ENCODE results near the gene TRIM28. TPM values are rescaled to one million over a fixed set of nuclear protein-coding genes. Genes with fewer than 3 reads are reported as not detected.
"Not testable (repeated sequence)": the region's sequence is repeated elsewhere in the genome, so short reads cannot be mapped to it uniquely, and the experiment has no call there.

The TRIM28 gene
- total RNA-seq, result 100 to 1,000 TPM; 446 to 497 TPM

- DNase-seq (ENCODE audit: low spot score in 2 of 2) (peak; percentile 100), ATAC-seq (peak; percentile 96 to 97)
- Mint-ChIP-seq H3K9me3 (no peaks in the 10 kb centered on the region), H3K36me3 (peaks cover 31 to 35% of the 10 kb centered on the region in 2 donors), H3K27ac (peak within 1 kb of the TSS; percentile 96 to 98)
Observed at GRCh38 chr19:58543826-58544590, at the start of gene TRIM28. Gene TRIM28, plus strand, starts transcription at chr19:58544064. Its CDS starts 694 bp downstream, at chr19:58544758.

- peaks cover 14% of the 10 kb centered on the region in 2 donors for H3K9me3 Mint-ChIP-seq
- ATAC-seq (no peak), DNase-seq (ENCODE audit: low spot score in 2 of 2) (no peak)
- H3K27ac Mint-ChIP-seq, result no peak overlapping the region
- H3K36me3 Mint-ChIP-seq, result peaks cover 5 to 13% of the 10 kb centered on the region in 2 donors
Observed at GRCh38 chr19:58497634-58498170, 46.2 kb upstream of the TRIM28 start.

- DNase-seq (ENCODE audit: low spot score in 2 of 2) (no peak), ATAC-seq (no peak)
- Mint-ChIP-seq H3K36me3 (peaks cover 5 to 13% of the 10 kb centered on the region in 2 donors), H3K9me3 (peaks cover 14% of the 10 kb centered on the region in 2 donors), H3K27ac (peak overlapping the region; percentile 92)
Observed at GRCh38 chr19:58498316-58499020, 45.4 kb upstream of the TRIM28 start.

GRCh38 chr19:58499021-58499927, 44.6 kb upstream of the TRIM28 start:
- DNase-seq (ENCODE audit: low spot score in 2 of 2), result peak; percentile 97 to 99
- Mint-ChIP-seq H3K36me3 (peaks cover 5 to 13% of the 10 kb centered on the region in 2 donors), H3K27ac (peak overlapping the region; percentile 92), H3K9me3 (peaks cover 14% of the 10 kb centered on the region in 2 donors)
- ATAC-seq, result peak; percentile 99

- no peak for ATAC-seq
- no peak for DNase-seq (ENCODE audit: low spot score in 2 of 2)
- Mint-ChIP-seq H3K9me3 (peaks cover 14% of the 10 kb centered on the region in 2 donors), H3K36me3 (peaks cover 5 to 13% of the 10 kb centered on the region in 2 donors), H3K27ac (peak overlapping the region in 1 of 2 donors; percentile 92)
Observed at GRCh38 chr19:58500242-58500641, 43.6 kb upstream of the TRIM28 start.

GRCh38 chr19:58507602-58508223, 36.2 kb upstream of the TRIM28 start:
- DNase-seq (ENCODE audit: low spot score in 2 of 2); H3K9me3 Mint-ChIP-seq; ATAC-seq: not testable (repeated sequence)
- peak overlapping the region; percentile 30 to 48 for H3K27ac Mint-ChIP-seq
- H3K36me3 Mint-ChIP-seq, result peaks cover 10% of the 10 kb centered on the region in 2 donors

- Mint-ChIP-seq H3K27ac (no peak overlapping the region), H3K36me3 (peaks cover 10% of the 10 kb centered on the region in 2 donors), H3K9me3 (peaks cover 0 to 3% of the 10 kb centered on the region in 2 donors)
- DNase-seq (ENCODE audit: low spot score in 2 of 2) (no peak), ATAC-seq (no peak)
Observed at GRCh38 chr19:58509731-58510083, 34.2 kb upstream of the TRIM28 start.

GRCh38 chr19:58510084-58510862, 33.6 kb upstream of the TRIM28 start:
- Mint-ChIP-seq H3K27ac (peak overlapping the region in 1 of 2 donors; percentile 70), H3K36me3 (peaks cover 11% of the 10 kb centered on the region in 2 donors), H3K9me3 (peaks cover 0 to 3% of the 10 kb centered on the region in 2 donors)
- DNase-seq (ENCODE audit: low spot score in 2 of 2), result no peak
- no peak for ATAC-seq

- DNase-seq (ENCODE audit: low spot score in 2 of 2), result no peak
- Mint-ChIP-seq H3K36me3 (peaks cover 19% of the 10 kb centered on the region in 2 donors), H3K27ac (peak within 1 kb of the TSS; percentile 55 to 89), H3K9me3 (peaks cover 0 to 3% of the 10 kb centered on the region in 2 donors)
- ATAC-seq, result no peak
Observed at GRCh38 chr19:58511353-58512208, 32.3 kb upstream of the TRIM28 start, which contains the start of gene SLC27A5. Gene SLC27A5, minus strand, starts transcription at chr19:58511992. Its CDS starts 37 bp downstream, at chr19:58511955.

GRCh38 chr19:58513213-58513693, 30.6 kb upstream of the TRIM28 start:
- Mint-ChIP-seq H3K27ac (peak overlapping the region; percentile 87 to 89), H3K9me3 (no peaks in the 10 kb centered on the region), H3K36me3 (peaks cover 9 to 10% of the 10 kb centered on the region in 2 donors)
- DNase-seq (ENCODE audit: low spot score in 2 of 2) (no peak), ATAC-seq (peak; percentile 1 to 3)

- peak overlapping the region; percentile 89 to 92 for H3K27ac Mint-ChIP-seq
- peaks cover 12 to 13% of the 10 kb centered on the region in 2 donors for H3K36me3 Mint-ChIP-seq
Observed at GRCh38 chr19:58513694-58514563, 29.9 kb upstream of the TRIM28 start.

GRCh38 chr19:58514564-58515022, 29.3 kb upstream of the TRIM28 start:
- ATAC-seq (no peak), DNase-seq (ENCODE audit: low spot score in 2 of 2) (no peak)
- H3K27ac Mint-ChIP-seq, result peak overlapping the region; percentile 88 to 89
- H3K9me3 Mint-ChIP-seq, result no peaks in the 10 kb centered on the region
- H3K36me3 Mint-ChIP-seq, result peaks cover 16% of the 10 kb centered on the region in 2 donors

More at GRCh38 chr19:58513694-58514563, 29.9 kb upstream of the TRIM28 start:
- DNase-seq (ENCODE audit: low spot score in 2 of 2) (peak; percentile 97 to 100), ATAC-seq (peak; percentile 93)
- no peaks in the 10 kb centered on the region for H3K9me3 Mint-ChIP-seq

- no peak for DNase-seq (ENCODE audit: low spot score in 2 of 2)
- Mint-ChIP-seq H3K36me3 (peaks cover 16% of the 10 kb centered on the region in 2 donors), H3K9me3 (no peaks in the 10 kb centered on the region), H3K27ac (peak overlapping the region; percentile 89 to 95)
- ATAC-seq, result no peak
Observed at GRCh38 chr19:58515259-58515658, 28.6 kb upstream of the TRIM28 start.

Data from activated naive CD4-positive, alpha-beta T cell treated with anti-CD3 and anti-CD28 coated beads, Interleukin-2, amount 50 U/mL, for 72 hours (primary cell).